Neural crest cell (in vitro differentiated cells): ENCODE results near the gene GSTM3. TPM values are rescaled to one million over a fixed set of nuclear protein-coding genes. Genes with fewer than 3 reads are reported as not detected.
A peak's percentile ranks its signal among the peaks of the same experiment; 100 is the strongest.
"Not testable (repeated sequence)": the region's sequence is repeated elsewhere in the genome, so short reads cannot be mapped to it uniquely, and the experiment has no call there.

Experiments
- DNase-seq: peaks from one replicate; pipeline ENCODE4 v3.0.0; 2021; ENCODE audit warnings: low read depth, mixed read lengths, low spot score
- H3K27ac Mint-ChIP-seq: one replicate; pipeline ENCODE4 v1.8.0; 2021; ENCODE audit warnings: mild to moderate bottlenecking, mixed read lengths; ENCODE audit not compliant: unreplicated experiment
- H3K27me3 Mint-ChIP-seq: 2 replicates; pipeline ENCODE4 v1.8.0; 2021; ENCODE audit warnings: low read depth, mild to moderate bottlenecking, mixed read lengths
- H3K36me3 Mint-ChIP-seq: 2 replicates; pipeline ENCODE4 v1.8.0; 2021; ENCODE audit warnings: low read depth, mild to moderate bottlenecking, mixed read lengths
- H3K4me1 Mint-ChIP-seq: 2 replicates; pipeline ENCODE4 v1.8.0; 2021; ENCODE audit warnings: mixed read lengths
- H3K4me3 Mint-ChIP-seq: one replicate; pipeline ENCODE4 v1.8.0; 2021; ENCODE audit warnings: mild to moderate bottlenecking, mixed read lengths
- H3K9me3 Mint-ChIP-seq: 2 replicates; pipeline ENCODE4 v1.8.0; 2021; ENCODE audit warnings: mixed read lengths
- total RNA-seq: library from RNA; stranded (reverse); gene quantifications from 2 replicates; pipeline ENCODE4 v1.2.1, GENCODE V29; 2021
- TF ChIP-seq, protein P1 (sequence below): fragments of 200-600 bp; sonication (generic); conservative IDR thresholded peaks from 2 replicates; pipeline ENCODE4 v1.5.0; 2021; ENCODE audit warnings: antibody characterized with exemption, mild to moderate bottlenecking

Gene GSTM3
- total RNA-seq, 1 donor from 2014 or later = 56.5 TPM

DNA sequence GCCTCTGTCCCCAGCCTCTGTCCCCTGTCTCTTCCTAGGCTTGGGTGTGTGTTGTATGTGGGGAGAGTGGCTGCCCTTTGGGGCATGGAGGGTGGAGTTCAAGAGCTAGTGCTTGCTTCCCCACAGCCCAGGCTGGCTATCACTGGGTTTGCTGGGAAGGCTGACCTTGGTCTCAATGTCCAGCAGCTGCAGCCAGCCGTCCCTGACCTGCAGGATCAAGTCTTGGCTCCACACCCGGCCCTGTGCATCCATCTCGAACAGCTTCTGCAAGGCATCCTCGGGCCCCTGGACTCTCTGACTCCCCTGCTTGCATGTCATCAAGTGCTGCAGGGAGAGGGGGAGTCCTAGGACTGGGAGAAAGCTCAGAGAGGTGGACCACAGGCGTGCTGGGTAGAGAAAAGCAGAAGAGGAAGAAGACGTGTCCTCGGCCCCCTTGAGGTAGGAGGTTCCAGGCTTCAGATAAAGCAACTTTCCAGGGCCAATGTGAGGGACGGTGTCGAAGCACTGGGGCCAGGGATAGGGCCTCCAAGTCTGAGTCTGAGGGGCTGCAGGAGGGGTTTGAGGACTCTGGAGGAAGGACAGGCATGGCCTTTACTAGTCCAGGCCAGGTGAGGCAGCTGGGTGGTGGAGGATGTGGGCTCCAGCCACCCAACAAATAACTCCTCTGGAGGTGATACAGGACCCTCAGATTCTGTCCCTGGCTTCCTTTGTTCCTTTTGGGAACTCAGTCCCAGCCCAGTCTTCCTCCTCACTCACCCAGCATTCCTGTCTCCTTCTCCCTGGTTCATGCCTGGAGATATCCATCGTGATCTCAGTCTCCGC lies 18.9 kb upstream of the GSTM3 start:
- no peak for DNase-seq
- peak overlapping the region; percentile 43 for H3K27ac Mint-ChIP-seq
- TF ChIP-seq, protein P1, sequence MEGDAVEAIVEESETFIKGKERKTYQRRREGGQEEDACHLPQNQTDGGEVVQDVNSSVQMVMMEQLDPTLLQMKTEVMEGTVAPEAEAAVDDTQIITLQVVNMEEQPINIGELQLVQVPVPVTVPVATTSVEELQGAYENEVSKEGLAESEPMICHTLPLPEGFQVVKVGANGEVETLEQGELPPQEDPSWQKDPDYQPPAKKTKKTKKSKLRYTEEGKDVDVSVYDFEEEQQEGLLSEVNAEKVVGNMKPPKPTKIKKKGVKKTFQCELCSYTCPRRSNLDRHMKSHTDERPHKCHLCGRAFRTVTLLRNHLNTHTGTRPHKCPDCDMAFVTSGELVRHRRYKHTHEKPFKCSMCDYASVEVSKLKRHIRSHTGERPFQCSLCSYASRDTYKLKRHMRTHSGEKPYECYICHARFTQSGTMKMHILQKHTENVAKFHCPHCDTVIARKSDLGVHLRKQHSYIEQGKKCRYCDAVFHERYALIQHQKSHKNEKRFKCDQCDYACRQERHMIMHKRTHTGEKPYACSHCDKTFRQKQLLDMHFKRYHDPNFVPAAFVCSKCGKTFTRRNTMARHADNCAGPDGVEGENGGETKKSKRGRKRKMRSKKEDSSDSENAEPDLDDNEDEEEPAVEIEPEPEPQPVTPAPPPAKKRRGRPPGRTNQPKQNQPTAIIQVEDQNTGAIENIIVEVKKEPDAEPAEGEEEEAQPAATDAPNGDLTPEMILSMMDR = no peak
- no peaks in the 10 kb centered on the region for H3K27me3 Mint-ChIP-seq
- H3K4me1 Mint-ChIP-seq = no peaks in the 10 kb centered on the region
- H3K4me3 Mint-ChIP-seq = no peak overlapping the region
- H3K9me3 Mint-ChIP-seq = no peaks in the 10 kb centered on the region
- no peaks in the 10 kb centered on the region for H3K36me3 Mint-ChIP-seq

DNA sequence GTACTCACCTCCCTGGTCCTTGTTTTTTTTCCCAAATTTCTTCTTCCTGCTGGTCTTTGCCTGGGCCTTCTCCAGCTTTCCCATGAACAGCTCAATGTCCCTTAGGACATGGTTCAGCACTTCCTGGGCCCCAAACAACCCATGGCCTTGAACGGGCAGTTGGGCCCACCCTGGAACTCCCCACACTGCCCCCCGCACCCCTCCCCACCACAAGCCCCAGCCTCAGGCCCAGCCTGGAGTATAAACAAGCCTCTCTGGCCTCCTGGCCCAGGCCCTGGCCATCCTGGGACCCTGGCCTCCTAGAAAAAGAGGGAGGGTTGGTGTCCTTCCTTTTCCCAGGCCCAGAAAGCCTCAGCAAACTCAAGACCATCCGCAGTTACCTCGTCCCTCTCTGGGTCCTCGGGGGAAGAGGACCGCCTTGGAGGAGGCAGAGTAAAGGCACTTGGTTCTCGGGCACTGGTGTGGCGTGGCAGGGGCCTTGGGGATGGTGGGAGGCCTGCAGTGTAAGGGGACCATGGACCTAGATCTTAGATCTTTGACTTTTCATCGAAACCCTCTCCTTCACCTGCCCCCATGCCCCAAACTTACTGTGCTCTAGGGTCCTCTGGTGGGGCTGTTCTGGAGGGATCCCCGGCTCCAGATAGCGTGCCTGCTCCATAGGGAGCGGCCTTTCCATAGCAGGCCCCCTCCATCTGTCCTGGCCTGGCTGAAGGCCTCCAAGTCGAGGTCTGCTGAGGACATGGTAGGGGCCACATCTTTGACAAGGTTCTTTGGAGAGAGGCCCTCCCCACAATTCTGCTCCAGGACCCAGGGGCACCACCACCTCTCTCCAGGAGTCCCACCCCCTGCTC lies 17.3 kb upstream of the GSTM3 start:
- Mint-ChIP-seq H3K36me3 (no peaks in the 10 kb centered on the region), H3K4me3 (no peak overlapping the region), H3K4me1 (no peaks in the 10 kb centered on the region), H3K9me3 (no peaks in the 10 kb centered on the region), H3K27ac (no peak overlapping the region), H3K27me3 (no peaks in the 10 kb centered on the region)
- TF ChIP-seq, protein P1 = no peak
- no peak for DNase-seq

- Mint-ChIP-seq H3K4me1 (no peaks in the 10 kb centered on the region), H3K4me3 (no peak overlapping the region), H3K36me3 (no peaks in the 10 kb centered on the region), H3K27me3 (no peaks in the 10 kb centered on the region), H3K27ac (no peak overlapping the region), H3K9me3 (no peaks in the 10 kb centered on the region)
- no peak for DNase-seq
- TF ChIP-seq, protein P1 = no peak
Observed at GRCh38 chr1:109756848-109757521, 16.1 kb upstream of the GSTM3 start.

- H3K4me3 Mint-ChIP-seq, H3K27ac Mint-ChIP-seq, H3K36me3 Mint-ChIP-seq, DNase-seq, H3K9me3 Mint-ChIP-seq, H3K4me1 Mint-ChIP-seq, H3K27me3 Mint-ChIP-seq: not testable (repeated sequence)
Observed at GRCh38 chr1:109756325-109756724, 15.5 kb upstream of the GSTM3 start.

- H3K36me3 Mint-ChIP-seq = no peaks in the 10 kb centered on the region
- TF ChIP-seq, protein P1 = no peak
- no peaks in the 10 kb centered on the region for H3K27me3 Mint-ChIP-seq
- DNase-seq = no peak
- H3K4me3 Mint-ChIP-seq = no peak overlapping the region
- H3K4me1 Mint-ChIP-seq = no peaks in the 10 kb centered on the region
- H3K27ac Mint-ChIP-seq = no peak overlapping the region
- no peaks in the 10 kb centered on the region for H3K9me3 Mint-ChIP-seq
Observed at GRCh38 chr1:109754738-109755137, 13.9 kb upstream of the GSTM3 start.
